Fibroblast of lung (primary cell): ENCODE results near the gene GRK3.

Experiments used
- EZH2 ChIP-seq: IDR thresholded peaks from 2 replicates; pipeline ENCODE4 v1.5.1; 2012; ENCODE audit warnings: low read length, control low read depth, mild to moderate bottlenecking; ENCODE audit errors: missing control alignments
- TF ChIP-seq, protein P1 (sequence below), 2 donors: IDR thresholded peaks in 1 of 2; conservative IDR thresholded peaks in 1 of 2; 1 replicate in 1 of 2; 2 replicates in 1 of 2; pipeline ENCODE4 v1.5.1; 2011 to 2012; ENCODE audit warnings: low read length in 2 of 2, control low read depth in 1 of 2, inconsistent platforms in 1 of 2, low read depth in 1 of 2, mild to moderate bottlenecking in 1 of 2

DNA sequence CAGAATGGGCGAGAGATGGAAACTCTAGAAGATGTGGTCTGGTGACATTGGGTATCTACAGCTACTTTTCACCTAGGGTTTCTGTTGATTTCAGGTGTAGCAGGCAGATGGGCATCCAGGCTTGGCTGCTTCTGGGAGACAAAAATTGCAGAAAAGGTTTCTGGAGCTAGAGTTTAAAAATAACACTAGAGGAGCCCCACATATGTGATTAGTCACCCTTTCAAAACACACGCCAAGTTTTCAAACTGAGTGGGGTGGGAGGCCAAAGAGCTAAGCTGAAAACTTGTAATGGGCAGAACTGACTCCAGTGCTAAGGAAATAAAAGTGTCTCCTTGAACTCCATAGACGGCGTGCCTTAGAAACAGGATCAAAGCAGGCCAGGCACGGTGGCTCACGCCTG, 80.8 kb downstream of the GRK3 start:
- TF ChIP-seq, protein P1, sequence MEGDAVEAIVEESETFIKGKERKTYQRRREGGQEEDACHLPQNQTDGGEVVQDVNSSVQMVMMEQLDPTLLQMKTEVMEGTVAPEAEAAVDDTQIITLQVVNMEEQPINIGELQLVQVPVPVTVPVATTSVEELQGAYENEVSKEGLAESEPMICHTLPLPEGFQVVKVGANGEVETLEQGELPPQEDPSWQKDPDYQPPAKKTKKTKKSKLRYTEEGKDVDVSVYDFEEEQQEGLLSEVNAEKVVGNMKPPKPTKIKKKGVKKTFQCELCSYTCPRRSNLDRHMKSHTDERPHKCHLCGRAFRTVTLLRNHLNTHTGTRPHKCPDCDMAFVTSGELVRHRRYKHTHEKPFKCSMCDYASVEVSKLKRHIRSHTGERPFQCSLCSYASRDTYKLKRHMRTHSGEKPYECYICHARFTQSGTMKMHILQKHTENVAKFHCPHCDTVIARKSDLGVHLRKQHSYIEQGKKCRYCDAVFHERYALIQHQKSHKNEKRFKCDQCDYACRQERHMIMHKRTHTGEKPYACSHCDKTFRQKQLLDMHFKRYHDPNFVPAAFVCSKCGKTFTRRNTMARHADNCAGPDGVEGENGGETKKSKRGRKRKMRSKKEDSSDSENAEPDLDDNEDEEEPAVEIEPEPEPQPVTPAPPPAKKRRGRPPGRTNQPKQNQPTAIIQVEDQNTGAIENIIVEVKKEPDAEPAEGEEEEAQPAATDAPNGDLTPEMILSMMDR (conservative IDR thresholded peaks at IDR 0.05 in 1 of 2, IDR thresholded peaks at IDR 0.05 in 1 of 2; ENCODE audit: low read depth in 1 of 2, low read length in 2 of 2): no peak
- TF ChIP-seq EZH2: no peak
